Lower leg skin (tissue), 3 donors: Measurements from ENCODE around the gene ATP1B2.

ENCODE experiments used
- POLR2A ChIP-seq, 2 donors: fragments of 450-650 bp; IDR thresholded peaks; one replicate each; pipeline ENCODE4 v1.6.1; 2016 to 2017; ENCODE audit warnings: antibody characterized with exemption in 2 of 2, mild to moderate bottlenecking in 1 of 2, moderate library complexity in 1 of 2
- TF ChIP-seq, protein P1 (sequence below), 3 donors: fragments of 450-650 bp; IDR thresholded peaks; one replicate each; pipeline ENCODE4 v1.5.1; 2016; ENCODE audit warnings: antibody characterized with exemption in 3 of 3, mild to moderate bottlenecking in 3 of 3, moderate library complexity in 2 of 3

DNA sequence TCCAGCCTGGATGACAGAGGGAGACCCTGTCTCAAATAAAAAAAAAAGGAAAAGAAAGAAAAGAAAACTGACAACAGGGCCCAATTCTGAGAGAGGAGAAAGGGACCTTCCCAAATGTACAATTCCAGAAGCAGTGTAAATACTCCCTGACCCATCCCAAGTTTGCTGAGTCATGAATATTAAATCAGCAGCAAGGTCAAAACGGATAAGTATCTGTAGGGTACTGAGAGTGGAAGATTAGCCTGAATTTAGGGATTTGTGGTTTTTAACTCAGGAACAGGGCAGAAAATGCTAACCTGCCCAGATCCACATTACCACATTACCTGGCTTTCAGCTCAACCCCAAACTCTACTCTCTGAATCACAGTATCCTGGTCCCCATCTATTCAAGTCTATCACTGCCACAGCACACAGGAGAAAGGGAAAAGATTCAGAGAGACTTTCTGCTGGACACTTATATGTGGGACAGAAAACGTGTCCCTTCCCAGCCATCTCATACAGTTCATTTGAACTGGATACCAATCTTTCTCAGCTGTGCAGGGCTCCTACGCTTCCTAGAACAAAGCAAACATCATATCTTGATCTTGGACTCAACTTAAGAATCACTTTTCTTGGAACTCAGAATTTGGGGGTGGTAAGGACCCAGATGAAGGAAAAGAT lies 39.0 kb upstream of the ATP1B2 start:
- TF ChIP-seq, protein P1, sequence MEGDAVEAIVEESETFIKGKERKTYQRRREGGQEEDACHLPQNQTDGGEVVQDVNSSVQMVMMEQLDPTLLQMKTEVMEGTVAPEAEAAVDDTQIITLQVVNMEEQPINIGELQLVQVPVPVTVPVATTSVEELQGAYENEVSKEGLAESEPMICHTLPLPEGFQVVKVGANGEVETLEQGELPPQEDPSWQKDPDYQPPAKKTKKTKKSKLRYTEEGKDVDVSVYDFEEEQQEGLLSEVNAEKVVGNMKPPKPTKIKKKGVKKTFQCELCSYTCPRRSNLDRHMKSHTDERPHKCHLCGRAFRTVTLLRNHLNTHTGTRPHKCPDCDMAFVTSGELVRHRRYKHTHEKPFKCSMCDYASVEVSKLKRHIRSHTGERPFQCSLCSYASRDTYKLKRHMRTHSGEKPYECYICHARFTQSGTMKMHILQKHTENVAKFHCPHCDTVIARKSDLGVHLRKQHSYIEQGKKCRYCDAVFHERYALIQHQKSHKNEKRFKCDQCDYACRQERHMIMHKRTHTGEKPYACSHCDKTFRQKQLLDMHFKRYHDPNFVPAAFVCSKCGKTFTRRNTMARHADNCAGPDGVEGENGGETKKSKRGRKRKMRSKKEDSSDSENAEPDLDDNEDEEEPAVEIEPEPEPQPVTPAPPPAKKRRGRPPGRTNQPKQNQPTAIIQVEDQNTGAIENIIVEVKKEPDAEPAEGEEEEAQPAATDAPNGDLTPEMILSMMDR (IDR thresholded peaks at IDR 0.05), result no peak
- TF ChIP-seq POLR2A (IDR thresholded peaks at IDR 0.05), result no peak
